H1 (cell line): Measurements from ENCODE around the gene OR5AL1. TPM values are rescaled to one million over a fixed set of nuclear protein-coding genes. Genes with fewer than 3 reads are reported as not detected.

ENCODE experiments used
- CTCF ChIA-PET: fragments of 300-600 bp; sonication (Branson Sonifier 250); formaldehyde crosslinking; loops from one replicate; lab custom pipeline; 2021; ENCODE audit not compliant: partially characterized antibody; lab: Charles Lee
- POLR2A ChIA-PET: fragments of 300-600 bp; sonication (Branson Sonifier 250); formaldehyde crosslinking; loops from one replicate; lab custom pipeline; 2021; ENCODE audit warnings: inconsistent platforms; ENCODE audit not compliant: partially characterized antibody; lab: Charles Lee
- DNase-seq, 2 experiments: peaks; one replicate each; pipeline versions ENCODE4 v3.0.0 to v3.0.0-alpha.2; 2010 to 2022; ENCODE audit warnings: low spot score in 2 of 2, low read depth in 1 of 2, mixed read lengths in 1 of 2
- FAIRE-seq: peaks from 2 replicates; lab custom pipeline; 2011; peaks lifted over from hg19 to GRCh38; lab: Jason Lieb, UNC
- H2AFZ ChIP-seq: 2 replicates; pipeline ENCODE4 v1.8.1; 2012; ENCODE audit warnings: low read length, inconsistent platforms
- H2AK5ac ChIP-seq: 2 replicates; pipeline ENCODE4 v1.6.1; 2013; ENCODE audit warnings: low read depth, low read length
- H2BK120ac ChIP-seq: replicated peaks from 2 replicates; pipeline ENCODE3; 2013; ENCODE audit warnings: low read depth, low read length, inconsistent platforms
- H2BK12ac ChIP-seq: 2 replicates; pipeline ENCODE4 v1.6.1; 2013; ENCODE audit warnings: low read depth, low read length
- H2BK15ac ChIP-seq: 2 replicates; pipeline ENCODE4 v1.6.1; 2013; ENCODE audit warnings: low read length
- H2BK20ac ChIP-seq: 2 replicates; pipeline ENCODE4 v1.6.1; 2013; ENCODE audit warnings: low read length
- H2BK5ac ChIP-seq: 2 replicates; pipeline ENCODE4 v1.6.1; 2013; ENCODE audit warnings: low read depth, low read length
- H3K14ac ChIP-seq: 2 replicates; pipeline ENCODE4 v1.6.1; 2013; ENCODE audit warnings: inconsistent platforms; ENCODE audit not compliant: insufficient read length
- H3K18ac ChIP-seq: 2 replicates; pipeline ENCODE4 v1.6.1; 2013; ENCODE audit warnings: low read length; ENCODE audit errors: extremely low read depth
- H3K23ac ChIP-seq: 2 replicates; pipeline ENCODE4 v1.6.1; 2013; ENCODE audit warnings: inconsistent platforms; ENCODE audit not compliant: insufficient read length
- H3K23me2 ChIP-seq: 2 replicates; pipeline ENCODE4 v1.6.1; 2013; ENCODE audit warnings: low read depth, low read length
- H3K27ac ChIP-seq: 2 replicates; pipeline ENCODE4 v1.6.1; 2011; ENCODE audit warnings: low read depth, low read length, inconsistent platforms
- H3K27me3 ChIP-seq, 4 experiments: replicated peaks in 1 of 4; 1 replicate in 1 of 4; 2 replicates in 3 of 4; pipeline versions ENCODE4 v1.6.1 to v1.8.1; 2011 to 2013; ENCODE audit warnings: low read length in 3 of 4, mild to moderate bottlenecking in 3 of 4, inconsistent platforms in 2 of 4, mixed read lengths in 2 of 4, moderate library complexity in 1 of 4; ENCODE audit not compliant: control insufficient read depth in 3 of 4, insufficient read depth in 3 of 4; ENCODE audit errors: extremely low read depth in 1 of 4
- H3K36me3 ChIP-seq, 4 experiments: 2 replicates each; pipeline versions ENCODE4 v1.6.1 to v1.8.1; 2011 to 2013; ENCODE audit warnings: mild to moderate bottlenecking in 4 of 4, low read length in 3 of 4, moderate library complexity in 2 of 4, control low read depth in 1 of 4, inconsistent platforms in 1 of 4; ENCODE audit not compliant: insufficient read depth in 4 of 4, control insufficient read depth in 2 of 4
- H3K4ac ChIP-seq: replicated peaks from 2 replicates; pipeline ENCODE3; 2013; ENCODE audit warnings: low read length, low read depth, mixed read lengths, inconsistent platforms; ENCODE audit not compliant: insufficient read length
- H3K4me1 ChIP-seq, 4 experiments: replicated peaks in 1 of 4; 1 replicate in 1 of 4; 2 replicates in 3 of 4; pipeline versions ENCODE4 v1.6.1 to v1.8.1; 2011 to 2013; ENCODE audit warnings: low read length in 3 of 4, inconsistent platforms in 2 of 4, mixed read lengths in 1 of 4; ENCODE audit not compliant: insufficient read depth in 4 of 4, control insufficient read depth in 3 of 4
- H3K4me2 ChIP-seq, 2 experiments: 2 replicates each; pipeline versions ENCODE4 v1.6.1 to v1.8.1; 2011 to 2013; ENCODE audit warnings: low read depth in 2 of 2, low read length in 2 of 2, control low read depth in 1 of 2, inconsistent platforms in 1 of 2, mild to moderate bottlenecking in 1 of 2; ENCODE audit not compliant: insufficient read depth in 1 of 2
- H3K4me3 ChIP-seq, 4 experiments: fragments of 200-600, 300-600 bp in 1 of 4; sonication (generic), shearing (Covaris generic), sonication (Bioruptor Twin) in 1 of 4; 2 replicates each; pipeline versions ENCODE4 v1.5.1 to v1.8.1; 2011 to 2016; ENCODE audit warnings: low read length in 4 of 4, low read depth in 3 of 4, control low read depth in 2 of 4, inconsistent platforms in 2 of 4, mild to moderate bottlenecking in 2 of 4, mixed read lengths in 1 of 4, moderate library complexity in 1 of 4; ENCODE audit not compliant: insufficient read depth in 2 of 4; ENCODE audit errors: extremely low read depth in 1 of 4
- H3K56ac ChIP-seq: replicated peaks from 2 replicates; pipeline ENCODE3; 2013; ENCODE audit warnings: low read depth, mild to moderate bottlenecking, mixed read lengths, low read length, inconsistent platforms; ENCODE audit not compliant: insufficient read length
- H3K79me1 ChIP-seq: 2 replicates; pipeline ENCODE4 v1.6.1; 2013; ENCODE audit warnings: low read depth, low read length, control low read depth
- H3K79me2 ChIP-seq, 2 experiments: 2 replicates each; pipeline versions ENCODE4 v1.6.1 to v1.8.1; 2012 to 2013; ENCODE audit warnings: low read length in 2 of 2, mild to moderate bottlenecking in 2 of 2, inconsistent platforms in 1 of 2; ENCODE audit not compliant: insufficient read depth in 2 of 2, control insufficient read depth in 1 of 2
- H3K9ac ChIP-seq, 4 experiments: replicated peaks in 1 of 4; 1 replicate in 1 of 4; 2 replicates in 3 of 4; pipeline versions ENCODE4 v1.6.1 to v1.8.1; 2011 to 2013; ENCODE audit warnings: low read depth in 3 of 4, low read length in 3 of 4, control low read depth in 2 of 4, mild to moderate bottlenecking in 2 of 4, moderate library complexity in 2 of 4, inconsistent platforms in 1 of 4; ENCODE audit errors: extremely low read depth in 1 of 4
- H3K9me3 ChIP-seq, 2 experiments: 2 replicates each; pipeline versions ENCODE4 v1.6.1 to v1.8.1; 2012 to 2013; ENCODE audit warnings: mild to moderate bottlenecking in 2 of 2, moderate library complexity in 2 of 2, control low read depth in 1 of 2, inconsistent platforms in 1 of 2, low read depth in 1 of 2, low read length in 1 of 2, mixed read lengths in 1 of 2; ENCODE audit not compliant: insufficient read depth in 2 of 2
- H4K20me1 ChIP-seq, 2 experiments: replicated peaks in 1 of 2; 2 replicates each; pipeline versions ENCODE3 to v1.8.1; 2011 to 2013; ENCODE audit warnings: inconsistent platforms in 2 of 2, low read length in 2 of 2, mild to moderate bottlenecking in 1 of 2; ENCODE audit not compliant: insufficient read depth in 2 of 2, control insufficient read depth in 1 of 2
- H4K5ac ChIP-seq: 2 replicates; pipeline ENCODE4 v1.6.1; 2013; ENCODE audit warnings: low read length, low read depth, mixed read lengths, inconsistent platforms; ENCODE audit not compliant: insufficient read length
- H4K8ac ChIP-seq: 2 replicates; pipeline ENCODE4 v1.8.0; 2013; ENCODE audit warnings: mild to moderate bottlenecking, moderate library complexity, low read length, inconsistent platforms; ENCODE audit not compliant: insufficient read depth; ENCODE audit errors: extremely low read depth
- H4K91ac ChIP-seq: replicated peaks from 2 replicates; pipeline ENCODE3; 2013; ENCODE audit warnings: low read length, mixed read lengths, inconsistent platforms; ENCODE audit not compliant: insufficient read length
- ASH2L ChIP-seq: fragments of 200-600, 300-600 bp; sonication (generic); IDR thresholded peaks from one replicate; pipeline ENCODE4 v1.7.1; 2017; ENCODE audit warnings: low read length
- CHD2 ChIP-seq: IDR thresholded peaks from 2 replicates; pipeline ENCODE4 v1.6.1; 2012; ENCODE audit warnings: low read length, improper control_type of control experiment
- CREB1 ChIP-seq: IDR thresholded peaks from 2 replicates; pipeline ENCODE4 v1.6.1; 2012; ENCODE audit warnings: inconsistent platforms
- POU5F1 ChIP-seq: IDR thresholded peaks from 2 replicates; pipeline ENCODE4 v1.6.1; 2011; ENCODE audit warnings: low read depth, mild to moderate bottlenecking, low read length, moderate library complexity
- SIX5 ChIP-seq: IDR thresholded peaks from 2 replicates; pipeline ENCODE4 v1.6.1; 2011; ENCODE audit warnings: mild to moderate bottlenecking, low read depth, low read length
- TBP ChIP-seq: IDR thresholded peaks from 2 replicates; pipeline ENCODE4 v1.6.1; 2011; ENCODE audit warnings: low read depth, low read length, improper control_type of control experiment
- YY1 ChIP-seq: IDR thresholded peaks from 2 replicates; pipeline ENCODE4 v1.6.1; 2011; ENCODE audit warnings: low read depth, mild to moderate bottlenecking, low read length
- polyA plus RNA-seq, 7 experiments: library from polyadenylated mRNA; depleted of rRNA in 3 of 7; stranded (reverse) in 5 of 7; unstranded in 2 of 7; fragments of >200 nt in 5 of 7; fragments of 200-250 nt in 2 of 7; gene quantifications; 1 replicate in 5 of 7; 2 replicates in 1 of 7; 4 replicates in 1 of 7; pipeline versions ENCODE4 v1.2.1 to v1.2.3, GENCODE V29; 2011 to 2013; ENCODE audit warnings: missing spikeins in 2 of 7, mixed read lengths in 2 of 7
- total RNA-seq: library from RNA; stranded (reverse); fragmentation: NEBNext Ultra II Directional; extraction: Animal tissue kit (Norgen Biotek cat#: 25700); gene quantifications from 2 replicates; pipeline ENCODE4 v1.2.1, GENCODE V29; 2021
- TF ChIP-seq, protein P1 (sequence below): IDR thresholded peaks from 2 replicates; pipeline ENCODE4 v1.6.1; 2011; ENCODE audit warnings: low read length, improper control_type of control experiment
- TF ChIP-seq, protein P2 (sequence below): IDR thresholded peaks from 2 replicates; pipeline ENCODE4 v1.6.1; 2012; ENCODE audit warnings: low read length, inconsistent platforms

The OR5AL1 gene
- total and polyA plus RNA-seq, 2 of the 8 experiments (the other 6 are each of a cell fraction or from before 2014, with no cell fraction given), result not detected

DNA sequence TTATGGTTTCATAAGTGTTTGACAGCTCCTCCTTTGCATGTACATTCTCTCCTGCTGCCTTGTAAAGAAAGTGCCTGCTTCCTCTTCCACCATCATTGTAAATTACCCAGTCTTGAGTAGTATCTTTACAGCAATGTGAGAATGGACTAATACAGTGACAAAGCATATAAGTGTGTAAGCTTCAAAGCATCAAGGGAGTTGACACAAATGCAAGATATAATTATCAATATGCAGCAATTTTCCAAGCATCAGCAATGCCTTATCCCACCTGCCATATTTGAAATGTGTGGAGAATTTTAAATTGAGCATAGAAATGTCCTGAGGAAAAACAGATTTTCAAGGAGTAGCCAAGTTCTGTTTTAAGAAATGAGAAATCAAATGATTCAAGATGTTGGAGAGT lies 1.7 kb upstream of the OR5AL1 start:
- H4K20me1 ChIP-seq, result no peaks in the 10 kb centered on the region
- no peaks in the 10 kb centered on the region for H3K9me3 ChIP-seq
- H3K27ac ChIP-seq, result no peak overlapping the region
- no peaks in the 10 kb centered on the region for H3K27me3 ChIP-seq
- no peak overlapping the region for H2BK20ac ChIP-seq
- no peak overlapping the region for H3K4me2 ChIP-seq
- no peak overlapping the region for H2AK5ac ChIP-seq
- no peaks in the 10 kb centered on the region for H3K4me1 ChIP-seq
- no peak overlapping the region for H2AFZ ChIP-seq
- no peak overlapping the region for H4K8ac ChIP-seq
- H3K56ac ChIP-seq, result no peak overlapping the region
- DNase-seq (no peak), FAIRE-seq (no peak)
- no peak overlapping the region for H3K4me3 ChIP-seq
- H3K79me1 ChIP-seq, result no peaks in the 10 kb centered on the region
- ChIA-PET CTCF (interaction anchor here (1.0 kb wide), 1 partner anchor 29 kb away, joined by 3 read pairs; no protein-coding TSS in a partner anchor), POLR2A (no interaction called here)
- no peak overlapping the region for H4K5ac ChIP-seq
- no peaks in the 10 kb centered on the region; a peak in 1 of 8 replicates for H3K36me3 ChIP-seq
- H3K4ac ChIP-seq, result no peak overlapping the region
- no peak overlapping the region for H3K18ac ChIP-seq
- H3K9ac ChIP-seq, result no peak overlapping the region
- H2BK5ac ChIP-seq, result no peak overlapping the region
- H3K23me2 ChIP-seq, result no peaks in the 10 kb centered on the region
- no peak overlapping the region for H4K91ac ChIP-seq
- H3K23ac ChIP-seq, result no peak overlapping the region
- no peak overlapping the region for H2BK15ac ChIP-seq
- H3K14ac ChIP-seq, result no peak overlapping the region
- no peaks in the 10 kb centered on the region for H3K79me2 ChIP-seq
- H2BK120ac ChIP-seq, result no peak overlapping the region
- no peak overlapping the region for H2BK12ac ChIP-seq
- TF ChIP-seq YY1 (no peak), ASH2L (no peak), SIX5 (no peak), CREB1 (no peak), POU5F1 (no peak), TBP (no peak), CHD2 (no peak)
- TF ChIP-seq, protein P1, sequence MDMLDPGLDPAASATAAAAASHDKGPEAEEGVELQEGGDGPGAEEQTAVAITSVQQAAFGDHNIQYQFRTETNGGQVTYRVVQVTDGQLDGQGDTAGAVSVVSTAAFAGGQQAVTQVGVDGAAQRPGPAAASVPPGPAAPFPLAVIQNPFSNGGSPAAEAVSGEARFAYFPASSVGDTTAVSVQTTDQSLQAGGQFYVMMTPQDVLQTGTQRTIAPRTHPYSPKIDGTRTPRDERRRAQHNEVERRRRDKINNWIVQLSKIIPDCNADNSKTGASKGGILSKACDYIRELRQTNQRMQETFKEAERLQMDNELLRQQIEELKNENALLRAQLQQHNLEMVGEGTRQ, result no peak
- TF ChIP-seq, protein P2, sequence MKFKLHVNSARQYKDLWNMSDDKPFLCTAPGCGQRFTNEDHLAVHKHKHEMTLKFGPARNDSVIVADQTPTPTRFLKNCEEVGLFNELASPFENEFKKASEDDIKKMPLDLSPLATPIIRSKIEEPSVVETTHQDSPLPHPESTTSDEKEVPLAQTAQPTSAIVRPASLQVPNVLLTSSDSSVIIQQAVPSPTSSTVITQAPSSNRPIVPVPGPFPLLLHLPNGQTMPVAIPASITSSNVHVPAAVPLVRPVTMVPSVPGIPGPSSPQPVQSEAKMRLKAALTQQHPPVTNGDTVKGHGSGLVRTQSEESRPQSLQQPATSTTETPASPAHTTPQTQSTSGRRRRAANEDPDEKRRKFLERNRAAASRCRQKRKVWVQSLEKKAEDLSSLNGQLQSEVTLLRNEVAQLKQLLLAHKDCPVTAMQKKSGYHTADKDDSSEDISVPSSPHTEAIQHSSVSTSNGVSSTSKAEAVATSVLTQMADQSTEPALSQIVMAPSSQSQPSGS, result no peak
- TF ChIP-seq, all 59 proteins: peak for 0
